8988T (cell line): ENCODE results near the gene TP53I13.
"Not testable (repeated sequence)": the region's sequence is repeated elsewhere in the genome, so short reads cannot be mapped to it uniquely, and the experiment has no call there.

Experiments used
- DNase-seq: peaks from one replicate; pipeline ENCODE4 v3.0.0; 2011

The TP53I13 gene, protein sequence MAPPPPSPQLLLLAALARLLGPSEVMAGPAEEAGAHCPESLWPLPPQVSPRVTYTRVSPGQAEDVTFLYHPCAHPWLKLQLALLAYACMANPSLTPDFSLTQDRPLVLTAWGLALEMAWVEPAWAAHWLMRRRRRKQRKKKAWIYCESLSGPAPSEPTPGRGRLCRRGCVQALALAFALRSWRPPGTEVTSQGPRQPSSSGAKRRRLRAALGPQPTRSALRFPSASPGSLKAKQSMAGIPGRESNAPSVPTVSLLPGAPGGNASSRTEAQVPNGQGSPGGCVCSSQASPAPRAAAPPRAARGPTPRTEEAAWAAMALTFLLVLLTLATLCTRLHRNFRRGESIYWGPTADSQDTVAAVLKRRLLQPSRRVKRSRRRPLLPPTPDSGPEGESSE

DNA sequence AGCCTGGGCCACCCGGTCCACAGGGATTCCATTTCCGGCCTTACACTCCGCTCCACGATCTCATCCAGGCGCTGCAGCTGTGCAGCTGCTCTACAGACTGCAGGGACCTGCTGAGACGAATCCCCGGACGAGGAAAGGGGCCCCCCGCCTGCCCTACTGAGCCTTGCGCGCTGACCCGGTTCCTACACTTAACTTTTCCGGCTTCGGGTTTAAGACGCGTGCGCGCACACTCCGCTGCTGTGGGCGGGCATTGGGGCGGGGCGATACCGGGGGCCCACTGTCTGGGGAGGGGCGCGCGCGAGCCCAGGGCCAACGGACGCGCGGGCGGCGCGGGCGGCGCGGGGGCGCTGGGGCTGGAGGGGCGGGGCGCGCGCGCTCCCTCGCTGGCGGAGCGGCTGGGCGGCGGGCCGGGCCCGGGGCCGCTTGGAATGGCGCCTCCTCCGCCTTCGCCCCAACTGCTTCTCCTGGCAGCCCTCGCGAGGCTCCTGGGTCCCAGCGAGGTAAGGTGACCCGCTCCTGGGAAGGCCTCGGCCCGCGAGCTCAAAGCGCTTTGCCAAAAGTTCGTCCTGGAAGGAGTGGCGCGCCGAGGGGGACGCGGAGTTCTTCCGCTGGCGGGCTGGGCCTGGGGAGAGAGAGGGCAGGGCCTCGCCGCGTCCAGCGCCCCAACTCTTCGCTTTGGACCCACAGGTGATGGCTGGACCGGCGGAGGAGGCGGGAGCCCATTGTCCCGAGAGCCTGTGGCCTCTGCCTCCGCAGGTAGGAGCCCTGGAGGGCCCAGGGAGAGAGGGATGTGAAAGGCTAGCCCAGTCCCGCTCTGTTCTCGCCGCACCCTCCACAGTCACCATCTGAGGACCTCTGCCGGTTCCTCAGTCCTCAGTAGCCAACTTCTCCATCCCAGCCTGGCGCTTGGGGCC, at the start of gene TP53I13:
Gene TP53I13, plus strand, starts transcription at position 371 of the 914 bp plus-strand sequence. Its CDS starts 58 bp downstream, at position 429.
- DNase-seq: peak; percentile 81

- no peak for DNase-seq
Observed at GRCh38 chr17:29524692-29525091, 43.8 kb upstream of the TP53I13 start.

DNA sequence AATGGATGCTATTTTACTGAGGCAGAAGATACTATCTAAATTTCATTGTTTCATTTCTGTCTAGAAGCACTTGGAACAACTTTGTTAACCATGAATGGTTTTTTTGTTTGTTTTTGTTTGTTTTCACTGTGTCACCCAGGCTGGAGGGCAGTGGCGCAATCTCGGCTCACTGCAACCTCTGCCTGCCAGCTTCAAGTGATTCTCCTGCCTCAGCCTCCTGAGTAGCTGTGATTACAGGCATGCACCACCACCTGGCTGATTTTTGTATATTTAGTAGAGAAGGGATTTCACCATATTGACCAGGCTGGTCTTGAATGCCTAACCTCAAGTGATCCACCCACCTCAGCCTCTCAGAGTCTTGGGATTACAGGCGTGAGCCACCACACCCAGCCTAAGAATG, 42.2 kb upstream of the TP53I13 start:
- DNase-seq: no peak

DNA sequence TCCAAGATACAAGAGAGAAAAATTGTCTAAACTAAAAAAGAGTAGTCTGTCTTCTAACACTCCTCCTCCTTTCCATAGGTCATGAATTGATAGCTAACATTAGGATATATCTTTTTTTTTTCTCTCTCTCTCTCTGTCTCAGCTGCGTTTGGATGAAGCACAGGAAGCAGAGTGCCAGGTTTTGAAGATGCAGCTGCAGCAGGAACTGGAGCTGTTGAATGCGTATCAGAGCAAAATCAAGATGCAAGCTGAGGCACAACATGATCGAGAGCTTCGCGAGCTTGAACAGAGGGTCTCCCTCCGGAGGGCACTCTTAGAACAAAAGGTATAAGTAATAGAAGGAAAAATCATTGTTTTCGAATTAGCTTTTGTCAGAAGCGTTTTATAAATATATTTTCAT, 34.5 kb upstream of the TP53I13 start:
- DNase-seq: no peak

GRCh38 chr17:29544066-29544465, 24.4 kb upstream of the TP53I13 start:
- no peak for DNase-seq

DNA sequence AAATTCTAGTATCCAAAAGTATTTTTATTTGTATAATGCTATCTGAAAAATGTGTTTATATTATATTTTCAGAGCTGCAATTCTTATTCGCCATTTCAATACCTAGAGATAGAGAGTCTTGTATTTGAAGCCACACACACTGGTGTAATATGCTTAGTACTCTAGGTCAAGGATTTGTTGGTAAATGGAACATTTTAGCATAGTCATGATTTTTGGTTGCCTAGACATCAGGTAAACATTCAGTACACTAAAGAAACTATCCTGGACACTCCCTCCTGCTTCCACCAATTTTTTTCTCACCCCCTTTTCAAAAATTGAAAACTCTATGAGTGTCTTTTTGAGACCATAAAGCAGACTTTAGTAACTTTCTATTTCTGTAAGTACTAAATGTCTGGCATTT, 22.4 kb upstream of the TP53I13 start:
- no peak for DNase-seq

GRCh38 chr17:29546830-29547229, 21.7 kb upstream of the TP53I13 start:
- DNase-seq: no peak

GRCh38 chr17:29549177-29549923, 19.2 kb upstream of the TP53I13 start:
- no peak for DNase-seq

GRCh38 chr17:29555840-29556239, 12.7 kb upstream of the TP53I13 start:
- no peak for DNase-seq

DNA sequence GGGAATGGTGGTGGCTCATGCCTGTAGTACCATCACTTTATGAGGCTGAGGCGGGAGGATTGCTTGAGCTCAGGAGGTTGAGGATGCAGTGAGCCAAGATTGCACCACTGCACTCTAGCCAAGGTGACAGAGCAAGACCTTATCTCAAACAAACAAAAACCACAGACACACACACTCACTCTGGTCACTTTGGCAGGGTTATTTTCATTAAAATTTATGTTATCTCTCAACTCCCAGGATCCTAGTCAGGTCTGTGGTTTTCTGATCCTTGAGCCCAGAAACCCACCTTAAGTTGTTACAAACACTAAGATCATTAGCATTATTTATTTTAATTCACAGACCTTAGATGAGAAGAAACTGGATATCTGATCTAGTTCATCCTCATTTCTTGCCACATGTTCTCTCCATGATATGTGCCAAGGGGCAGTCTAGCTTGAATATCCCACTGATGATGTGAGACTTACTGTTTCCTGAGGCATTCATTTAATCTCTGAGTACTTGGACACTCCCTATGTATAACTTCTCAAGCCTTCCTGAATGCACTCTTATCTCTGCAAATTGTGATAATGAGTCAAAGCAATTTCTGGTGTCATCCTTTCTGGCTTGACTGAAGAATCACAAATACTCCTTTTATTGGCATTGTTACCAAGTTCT, 11.3 kb upstream of the TP53I13 start:
- DNase-seq: no peak

DNA sequence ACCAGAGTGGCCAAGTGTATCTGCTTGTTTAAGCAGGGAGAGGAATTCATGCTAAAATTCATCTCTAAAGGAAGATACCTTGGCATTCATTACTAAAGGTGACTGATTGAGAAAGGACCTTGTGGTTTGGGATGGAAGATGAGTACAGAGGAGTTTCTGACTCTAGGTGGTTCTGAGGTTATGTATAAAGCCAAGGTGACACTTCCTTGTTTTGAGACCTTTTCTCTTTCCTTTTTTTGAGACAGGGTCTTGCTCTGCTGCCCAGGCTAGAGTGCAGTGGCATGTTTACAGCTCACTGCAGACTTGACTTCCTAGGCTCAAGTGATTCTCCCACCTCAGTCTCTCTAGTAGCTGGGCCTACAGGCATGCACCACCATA, 10.8 kb upstream of the TP53I13 start:
- DNase-seq: no peak

DNA sequence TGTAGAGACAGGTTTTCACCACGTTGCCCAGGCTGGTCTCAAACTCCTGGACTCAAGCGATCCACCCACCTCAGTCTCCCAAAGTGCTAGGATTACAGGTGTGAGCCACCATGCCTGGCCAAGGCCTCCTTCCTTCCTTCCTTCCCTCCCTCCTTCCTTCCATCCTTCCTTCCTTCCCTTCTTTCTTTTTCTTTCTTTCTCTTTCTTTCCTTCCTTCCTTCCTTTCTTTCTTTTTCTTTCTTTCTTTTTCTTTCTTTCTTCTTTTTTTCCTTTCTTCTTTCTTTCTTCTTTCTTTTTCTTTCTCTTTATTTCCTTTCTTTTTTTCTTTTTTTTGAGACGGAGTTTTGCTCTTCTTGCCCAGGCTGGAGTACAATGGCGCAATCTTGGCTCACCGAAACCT, 10.4 kb upstream of the TP53I13 start:
- DNase-seq: not testable (repeated sequence)

- no peak for DNase-seq
Observed at GRCh38 chr17:29559640-29560039, 8.9 kb upstream of the TP53I13 start.

- no peak for DNase-seq
Observed at GRCh38 chr17:29560316-29560715, 8.2 kb upstream of the TP53I13 start.

DNA sequence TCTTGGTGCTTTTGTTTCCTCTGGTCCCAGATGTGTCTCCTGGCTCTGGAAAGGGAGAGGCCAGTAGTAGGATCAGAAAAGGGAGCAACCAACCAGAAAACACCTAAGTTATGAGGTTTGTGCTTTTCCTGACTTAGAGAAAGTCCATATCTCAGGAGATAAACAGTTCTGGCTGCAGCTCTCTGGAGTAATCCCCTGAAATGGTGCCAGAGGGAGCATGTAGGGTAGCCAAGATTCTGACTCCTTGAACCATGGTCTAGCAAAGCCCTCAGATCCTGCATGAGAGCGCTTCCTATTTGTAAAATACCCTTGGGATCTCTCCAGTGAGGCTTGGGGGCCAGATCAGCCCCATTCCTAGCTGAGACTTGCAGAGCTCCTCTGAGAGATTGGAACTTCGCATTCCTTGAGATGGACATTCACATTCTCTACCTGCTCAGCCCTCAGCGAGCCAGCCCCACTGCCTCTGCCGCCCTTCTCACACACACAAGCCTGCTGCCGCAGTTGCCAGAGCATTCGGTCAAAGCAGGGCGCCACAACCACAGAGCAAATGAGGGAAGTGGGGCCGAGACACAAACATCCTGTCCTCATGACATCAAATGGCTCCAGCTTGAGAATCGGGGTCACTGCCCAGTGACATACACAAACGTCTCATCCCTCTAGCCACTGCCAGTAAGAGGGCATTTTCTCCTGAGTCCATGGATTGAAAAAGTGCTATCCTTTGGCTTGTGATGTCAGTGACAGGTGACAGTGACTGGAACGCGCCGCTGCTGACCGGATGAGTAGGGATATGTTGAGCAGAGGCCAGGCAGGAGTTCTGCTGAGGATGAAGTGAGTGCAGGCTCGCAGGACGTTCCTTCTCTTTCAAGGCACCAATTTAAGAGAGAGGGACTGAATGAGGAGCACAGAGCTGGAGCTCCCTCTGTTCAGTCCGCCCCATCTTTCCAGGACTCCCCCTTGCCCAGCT, 6.7 kb upstream of the TP53I13 start:
- no peak for DNase-seq

DNA sequence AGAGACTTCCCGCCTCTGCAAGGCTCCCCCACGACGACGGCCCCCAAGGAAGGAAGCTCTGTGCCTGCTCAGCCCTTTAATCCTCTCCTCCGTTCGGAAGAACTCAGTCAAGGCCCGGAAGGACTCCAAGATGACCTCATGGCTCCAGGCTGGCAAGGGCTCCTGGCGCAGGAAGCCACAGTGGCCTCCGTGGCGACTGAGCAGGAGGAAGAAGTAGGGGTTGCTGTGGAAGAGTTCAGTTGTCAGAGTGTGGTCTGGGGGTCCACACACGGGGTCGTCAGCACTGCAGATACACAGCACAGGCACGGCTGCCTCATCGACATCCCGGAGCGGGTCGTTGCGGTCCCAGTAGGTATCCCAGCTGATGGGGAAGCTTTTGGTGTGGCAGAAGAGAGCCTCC, 5.9 kb upstream of the TP53I13 start:
- DNase-seq: no peak

- no peak for DNase-seq
Observed at GRCh38 chr17:29563816-29564215, 4.7 kb upstream of the TP53I13 start.

GRCh38 chr17:29565643-29566472, 2.6 kb upstream of the TP53I13 start:
- peak; percentile 62 for DNase-seq

DNA sequence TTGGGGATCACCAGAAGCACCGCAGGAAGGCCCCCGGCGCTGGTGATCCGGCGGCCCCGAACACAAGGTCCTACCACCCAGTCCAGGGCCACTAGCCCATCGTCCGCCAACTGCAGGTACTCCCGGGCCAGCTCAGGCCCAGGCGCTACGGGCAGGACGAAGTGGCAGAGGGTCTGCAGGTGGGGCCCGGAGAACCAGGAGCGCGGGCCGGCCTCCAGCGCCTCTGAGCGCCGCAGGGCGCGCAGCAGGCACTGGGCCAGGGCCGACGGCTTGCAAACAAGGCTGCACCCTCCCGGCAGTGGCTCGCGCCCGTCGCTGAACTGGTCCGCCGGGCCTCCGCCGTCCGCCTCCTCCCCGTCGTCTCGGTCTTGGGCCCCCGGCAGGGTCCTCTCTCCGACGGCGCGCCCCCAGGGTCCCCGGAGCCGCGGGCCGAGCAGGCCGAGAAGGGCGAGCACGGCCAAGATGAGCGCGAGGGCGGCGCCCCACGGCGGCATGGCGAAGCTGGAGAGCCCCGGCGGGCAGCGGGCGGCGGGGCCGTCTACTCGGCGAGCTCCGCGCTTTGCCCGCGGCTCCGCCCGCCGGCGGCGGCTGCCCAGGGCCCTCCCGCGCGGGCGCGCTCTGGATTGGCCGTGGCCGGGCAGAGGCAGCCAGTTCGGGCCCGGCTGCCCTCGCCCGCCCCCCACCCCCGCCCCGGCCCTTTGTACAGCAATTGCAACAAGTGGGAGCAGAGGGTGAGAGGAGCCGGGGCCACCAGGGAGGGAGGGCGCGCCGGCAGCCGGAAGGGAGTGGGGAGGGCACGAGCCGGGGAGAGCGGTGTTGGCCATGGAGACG, 1.8 kb upstream of the TP53I13 start, which contains the start of gene ABHD15:
Gene ABHD15, minus strand, starts transcription at position 565 of the 831 bp plus-strand sequence. Its CDS starts 71 bp downstream, at position 494.
- peak; percentile 78 for DNase-seq

DNA sequence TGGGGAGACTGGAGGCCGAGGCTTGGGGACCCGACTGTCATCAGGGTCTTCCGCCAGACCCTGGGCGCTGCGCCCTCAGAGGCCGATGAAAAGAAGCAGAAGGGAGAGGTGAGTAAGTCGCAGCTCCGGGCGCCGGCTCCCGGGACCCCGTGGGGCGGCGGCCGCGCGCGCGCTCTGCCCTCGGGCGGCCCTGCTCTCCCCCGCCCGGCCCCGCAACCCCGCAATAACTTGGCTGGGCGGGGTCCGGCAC, 1.3 kb upstream of the TP53I13 start:
- DNase-seq: no peak
